Measurements from ENCODE around the gene TMEM132C.

Gene TMEM132C

DNA sequence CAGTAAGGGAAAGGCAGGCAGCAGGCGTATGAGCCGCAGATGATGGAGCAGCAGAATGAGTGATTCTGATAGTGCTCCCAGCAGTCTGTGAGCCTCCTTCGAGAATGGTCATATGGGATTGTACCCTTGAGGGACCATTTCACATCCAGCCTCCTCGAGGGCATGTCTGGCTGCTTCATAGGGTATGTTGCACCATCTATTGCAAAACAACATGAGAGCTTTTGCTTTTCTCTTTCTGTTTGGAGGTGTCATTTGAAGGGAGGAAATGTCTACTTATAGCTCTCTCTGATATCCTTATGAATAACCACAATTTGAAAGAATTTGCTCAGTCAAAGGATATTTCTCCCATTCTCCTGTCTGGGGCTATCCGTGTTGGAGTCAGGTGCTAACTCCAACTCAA lies 172.8 kb downstream of the TMEM132C start:
- TF ChIP-seq CTCF (IDR thresholded peaks at IDR 0.05; ENCODE audit: extremely low read depth, missing control alignments), result no peak
- no peak for DNase-seq (ENCODE audit: low spot score)

- DNase-seq (ENCODE audit: low spot score), result no peak
- no peak for TF ChIP-seq CTCF (IDR thresholded peaks at IDR 0.05; ENCODE audit: extremely low read depth, missing control alignments)
Observed at GRCh38 chr12:128442096-128442495, 175.1 kb downstream of the TMEM132C start.

DNA sequence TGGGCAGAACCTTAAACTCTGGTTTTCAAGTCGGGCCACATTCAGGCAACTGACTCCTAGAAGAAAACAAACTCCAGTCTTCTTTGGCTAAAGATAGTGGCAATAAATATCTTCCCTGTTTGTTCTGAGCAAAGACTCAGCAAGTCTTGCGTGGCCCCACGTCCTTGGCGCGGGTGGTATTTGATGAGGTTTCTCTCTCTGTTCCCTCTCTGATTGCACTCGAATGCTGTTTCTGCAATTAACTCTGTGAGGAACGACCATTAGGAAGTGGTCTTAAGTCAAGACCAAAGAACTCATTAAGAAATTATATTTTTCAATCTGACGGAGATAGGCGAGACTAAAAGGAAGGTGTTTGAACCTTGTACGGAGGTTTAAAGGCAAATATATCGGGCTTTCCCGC lies 177.6 kb downstream of the TMEM132C start:
- TF ChIP-seq CTCF (IDR thresholded peaks at IDR 0.05; ENCODE audit: extremely low read depth, missing control alignments), result no peak

GRCh38 chr12:128445415-128446127 lies 178.6 kb downstream of the TMEM132C start:
- DNase-seq (ENCODE audit: low spot score), result no peak
- no peak for TF ChIP-seq CTCF (IDR thresholded peaks at IDR 0.05; ENCODE audit: extremely low read depth, missing control alignments)

More for the DNA sequence above, 177.6 kb downstream of the TMEM132C start:
- no peak for DNase-seq (ENCODE audit: low spot score)

- DNase-seq (ENCODE audit: low spot score), result no peak
Observed at GRCh38 chr12:128449146-128449894, 182.3 kb downstream of the TMEM132C start.

GRCh38 chr12:128450810-128451209 lies 183.8 kb downstream of the TMEM132C start:
- TF ChIP-seq CTCF (IDR thresholded peaks at IDR 0.05; ENCODE audit: extremely low read depth, missing control alignments), result no peak
- no peak for DNase-seq (ENCODE audit: low spot score)

More at GRCh38 chr12:128449146-128449894, 182.3 kb downstream of the TMEM132C start:
- no peak for TF ChIP-seq CTCF (IDR thresholded peaks at IDR 0.05; ENCODE audit: extremely low read depth, missing control alignments)

DNA sequence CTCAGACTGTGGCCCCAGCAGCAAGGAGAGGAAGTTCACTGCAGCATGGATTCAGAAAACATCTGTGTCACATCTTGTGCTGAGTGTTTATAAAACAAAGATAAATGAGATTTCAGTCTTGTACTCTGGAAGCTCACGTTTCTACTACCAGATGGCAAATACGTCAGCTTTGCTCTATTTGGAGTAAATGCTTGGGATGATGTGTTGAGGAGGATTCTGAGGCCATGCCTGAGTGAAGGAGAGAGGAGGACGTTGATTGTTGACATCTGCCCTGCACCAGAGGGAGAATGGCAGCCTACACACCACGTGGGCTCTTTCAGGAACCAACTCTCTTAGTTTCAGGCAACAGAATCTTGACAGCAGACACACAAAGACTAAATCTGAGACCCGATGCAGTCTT lies 188.9 kb downstream of the TMEM132C start:
- TF ChIP-seq CTCF (IDR thresholded peaks at IDR 0.05; ENCODE audit: extremely low read depth, missing control alignments), result no peak
- DNase-seq (ENCODE audit: low spot score), result no peak

Measured in GM20000 (cell line).